Stimulated activated naive B cell treated with anti-CD40 and anti-IgM and Interleukin-4, amounts not matched to agents 10 μg/mL and 1 μg/mL and 100 μg/mL, for 72 hours (primary cell): ENCODE data around the gene LAGE3.

Source experiments
- ATAC-seq, 2 donors: fragments of 150-1000 bp; cut with Tn5 transposase; replicated peaks; 2 replicates each; pipeline ENCODE4 v1.10.0; 2021; ENCODE audit warnings: moderate library complexity in 1 of 2
- DNase-seq: peaks from one replicate; pipeline ENCODE4 v3.0.0; 2021
- H3K27ac Mint-ChIP-seq: one replicate; pipeline ENCODE4 v1.8.0; 2022; ENCODE audit warnings: mild to moderate bottlenecking, mixed read lengths
- H3K27me3 Mint-ChIP-seq, 2 donors: one replicate each; pipeline ENCODE4 v1.8.0; 2022; ENCODE audit warnings: mixed read lengths in 2 of 2
- H3K36me3 Mint-ChIP-seq, 2 donors: one replicate each; pipeline ENCODE4 v1.8.0; 2022; ENCODE audit warnings: mixed read lengths in 2 of 2, mild to moderate bottlenecking in 1 of 2
- H3K4me1 Mint-ChIP-seq, 2 donors: one replicate each; pipeline ENCODE4 v1.8.0; 2022; ENCODE audit warnings: mixed read lengths in 2 of 2, mild to moderate bottlenecking in 1 of 2
- H3K4me3 Mint-ChIP-seq, 2 donors: one replicate each; pipeline ENCODE4 v1.8.0; 2022; ENCODE audit warnings: mild to moderate bottlenecking in 2 of 2, mixed read lengths in 2 of 2, moderate library complexity in 1 of 2
- H3K9me3 Mint-ChIP-seq, 2 donors: one replicate each; pipeline ENCODE4 v1.8.0; 2022; ENCODE audit warnings: mixed read lengths in 2 of 2, mild to moderate bottlenecking in 1 of 2

LAGE3 gene

DNA sequence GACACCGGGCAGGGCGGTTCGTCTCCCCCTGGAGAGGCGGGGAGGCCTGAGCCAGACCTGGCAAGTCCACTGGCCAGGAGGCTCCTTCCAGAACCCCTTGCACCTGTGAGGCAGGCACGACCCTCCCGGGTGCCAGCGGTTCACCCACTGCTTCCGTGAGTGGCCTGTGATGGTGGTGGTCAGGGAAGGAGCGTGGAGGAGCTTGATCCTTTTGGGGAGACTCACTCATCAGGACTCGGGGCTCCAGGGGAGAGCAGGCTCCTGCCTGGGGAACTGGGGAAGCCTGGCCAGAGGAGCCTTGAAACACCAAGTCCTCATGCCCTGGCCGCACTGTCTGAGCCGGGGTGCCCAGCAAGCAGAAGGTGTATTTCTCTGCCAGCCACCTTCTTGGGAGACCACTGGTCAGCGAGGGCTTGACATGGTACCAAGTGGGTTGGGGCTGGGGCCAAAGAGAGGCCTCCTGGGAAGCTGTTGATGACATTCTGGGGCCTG, 34.3 kb downstream of the LAGE3 start:
- Mint-ChIP-seq H3K4me3 (peak overlapping the region; percentile 77 to 83), H3K27me3 (no peaks in the 10 kb centered on the region), H3K27ac (peak overlapping the region; percentile 25), H3K4me1 (peaks cover 16 to 23% of the 10 kb centered on the region in 2 donors), H3K9me3 (no peaks in the 10 kb centered on the region), H3K36me3 (peaks cover 13 to 34% of the 10 kb centered on the region in 2 donors)
- no peak for DNase-seq
- ATAC-seq: no peak

DNA sequence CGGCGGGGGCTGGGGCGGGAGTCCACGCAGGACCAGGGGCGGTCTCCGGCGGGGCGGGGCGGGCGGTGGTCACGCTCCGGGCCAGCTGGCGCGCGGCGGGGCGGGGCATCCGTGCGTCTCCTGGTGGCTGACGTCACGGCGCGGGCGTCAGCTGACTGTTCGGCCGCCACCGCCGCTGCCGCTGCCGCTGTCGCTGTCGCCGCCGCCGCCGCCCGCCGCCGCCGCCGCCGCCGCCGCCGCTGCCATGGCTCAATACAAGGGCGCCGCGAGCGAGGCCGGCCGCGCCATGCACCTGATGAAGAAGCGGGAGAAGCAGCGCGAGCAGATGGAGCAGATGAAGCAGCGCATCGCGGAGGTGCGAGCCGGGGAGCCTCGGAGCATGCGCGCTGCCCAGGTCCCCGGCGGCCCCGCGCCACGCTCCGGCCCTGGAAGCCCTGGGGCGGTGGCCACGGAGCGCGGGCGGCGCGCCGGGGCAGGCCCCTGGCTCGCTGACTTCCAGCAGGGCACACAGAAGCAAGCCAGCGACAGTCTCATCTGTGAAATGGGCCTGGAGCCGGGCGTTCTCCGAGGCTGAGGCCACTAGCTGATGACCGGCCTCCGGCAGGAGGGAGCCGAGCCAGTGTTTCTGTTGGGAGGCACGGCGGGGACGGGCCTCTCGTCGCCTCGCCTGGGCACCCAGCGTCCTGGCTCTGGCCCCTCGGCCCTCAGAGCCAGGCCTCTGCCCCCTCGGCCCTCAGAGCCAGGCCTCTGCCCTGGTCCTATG, 34.9 kb downstream of the LAGE3 start, which contains the start of gene FAM50A:
FAM50A (plus strand) TSS at position 150 of the 763 bp plus-strand sequence; CDS start at position 245, 95 bp downstream.
- H3K27me3 Mint-ChIP-seq: no peaks in the 10 kb centered on the region
- peak within 1 kb of the TSS; percentile 88 for H3K27ac Mint-ChIP-seq
- ATAC-seq (peak; percentile 88 to 96), DNase-seq (peak; percentile 57)
- H3K4me1 Mint-ChIP-seq: peaks cover 16 to 23% of the 10 kb centered on the region in 2 donors
- H3K9me3 Mint-ChIP-seq: no peaks in the 10 kb centered on the region
- peaks cover 12 to 34% of the 10 kb centered on the region in 2 donors for H3K36me3 Mint-ChIP-seq
- peak within 1 kb of the TSS; percentile 81 to 83 for H3K4me3 Mint-ChIP-seq

GRCh38 chrX:154443479-154443910, 35.6 kb downstream of the LAGE3 start:
- Mint-ChIP-seq H3K4me3 (peak overlapping the region; percentile 80 to 81), H3K4me1 (peaks cover 16 to 23% of the 10 kb centered on the region in 2 donors), H3K27me3 (no peaks in the 10 kb centered on the region), H3K27ac (peak overlapping the region; percentile 86), H3K36me3 (peaks cover 11 to 35% of the 10 kb centered on the region in 2 donors), H3K9me3 (no peaks in the 10 kb centered on the region)
- DNase-seq (no peak), ATAC-seq (peak; percentile 4 to 24)

DNA sequence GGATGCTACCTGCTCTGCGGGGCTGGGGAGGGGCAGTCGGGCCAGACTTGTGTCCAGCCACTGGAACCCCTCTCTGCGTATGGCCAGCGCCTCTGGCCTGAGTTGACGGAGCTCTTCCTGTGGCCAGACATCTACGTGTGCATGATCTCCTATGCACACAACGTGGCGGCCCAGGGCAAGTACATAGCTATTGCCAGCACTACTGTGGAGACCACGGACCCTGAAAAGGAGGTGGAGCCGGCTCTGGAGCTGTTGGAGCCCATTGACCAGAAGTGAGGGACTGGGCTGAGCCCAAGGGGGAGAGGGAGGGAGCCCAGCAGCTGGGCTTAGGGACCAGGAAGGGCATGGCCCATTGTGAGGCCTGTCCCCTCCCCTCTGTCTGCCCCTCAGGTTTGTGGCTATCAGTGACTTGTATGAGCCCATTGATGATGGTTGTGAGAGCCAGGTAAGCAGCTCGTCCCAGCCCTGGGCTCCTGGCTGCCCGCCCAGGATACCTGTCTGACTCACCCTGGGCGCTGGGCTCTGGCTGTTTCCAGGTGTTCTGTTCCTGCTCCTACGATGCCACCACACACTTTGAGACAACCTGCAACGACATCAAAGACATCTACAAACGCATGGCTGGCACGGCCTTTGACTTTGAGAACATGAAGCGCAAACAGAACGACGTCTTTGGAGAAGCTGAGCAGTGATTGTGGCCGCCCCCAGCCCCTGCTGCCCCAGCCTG, 36.9 kb downstream of the LAGE3 start:
- Mint-ChIP-seq H3K27me3 (no peaks in the 10 kb centered on the region), H3K36me3 (peaks cover 9 to 34% of the 10 kb centered on the region in 2 donors), H3K4me1 (peaks cover 13 to 20% of the 10 kb centered on the region in 2 donors), H3K4me3 (no peak overlapping the region), H3K27ac (no peak overlapping the region), H3K9me3 (peaks cover 0 to 4% of the 10 kb centered on the region in 2 donors)
- DNase-seq (no peak), ATAC-seq (no peak)

DNA sequence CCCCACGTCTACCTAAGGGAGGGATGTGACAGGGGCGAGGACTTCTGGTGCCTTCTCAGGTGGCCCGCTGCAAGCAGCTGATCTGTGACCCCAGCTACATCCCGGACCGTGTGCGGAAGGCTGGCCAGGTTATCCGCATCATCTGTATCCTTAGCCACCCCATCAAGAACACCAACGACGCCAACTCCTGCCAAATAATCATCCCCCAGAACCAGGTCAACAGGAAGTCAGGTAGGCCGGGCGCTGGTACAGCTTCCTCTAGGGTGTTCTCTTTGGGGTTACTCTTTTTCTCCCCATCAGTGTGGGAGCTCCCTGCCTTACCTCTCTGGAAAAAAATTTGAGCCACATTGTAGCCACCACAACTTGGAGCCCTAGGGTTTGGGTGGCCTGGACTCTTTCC, 37.5 kb downstream of the LAGE3 start:
- H3K4me1 Mint-ChIP-seq: peaks cover 10 to 14% of the 10 kb centered on the region in 2 donors
- no peak for DNase-seq
- H3K36me3 Mint-ChIP-seq: peaks cover 6 to 29% of the 10 kb centered on the region in 2 donors
- no peak for ATAC-seq
- H3K9me3 Mint-ChIP-seq: peaks cover 0 to 4% of the 10 kb centered on the region in 2 donors
- no peak overlapping the region for H3K4me3 Mint-ChIP-seq
- H3K27me3 Mint-ChIP-seq: no peaks in the 10 kb centered on the region
- no peak overlapping the region for H3K27ac Mint-ChIP-seq

GRCh38 chrX:154440623-154441357, 38.3 kb downstream of the LAGE3 start:
- Mint-ChIP-seq H3K4me1 (peaks cover 7 to 10% of the 10 kb centered on the region in 2 donors), H3K27me3 (no peaks in the 10 kb centered on the region), H3K4me3 (no peak overlapping the region), H3K27ac (no peak overlapping the region), H3K36me3 (peaks cover 3 to 30% of the 10 kb centered on the region in 2 donors), H3K9me3 (peaks cover 0 to 4% of the 10 kb centered on the region in 2 donors)
- no peak for ATAC-seq
- DNase-seq: no peak

GRCh38 chrX:154439841-154440240, 39.2 kb downstream of the LAGE3 start:
- H3K27ac Mint-ChIP-seq: no peak overlapping the region
- peaks cover 0 to 4% of the 10 kb centered on the region in 2 donors for H3K9me3 Mint-ChIP-seq
- no peak for DNase-seq
- peaks cover 7 to 12% of the 10 kb centered on the region in 2 donors for H3K4me1 Mint-ChIP-seq
- no peak overlapping the region for H3K4me3 Mint-ChIP-seq
- H3K27me3 Mint-ChIP-seq: no peaks in the 10 kb centered on the region
- no peak for ATAC-seq
- H3K36me3 Mint-ChIP-seq: peaks cover 3 to 38% of the 10 kb centered on the region in 2 donors

- Mint-ChIP-seq H3K9me3 (peaks cover 0 to 4% of the 10 kb centered on the region in 2 donors), H3K27ac (peak overlapping the region; percentile 17), H3K4me1 (peaks cover 2 to 9% of the 10 kb centered on the region in 2 donors), H3K4me3 (peak overlapping the region; percentile 86 to 89), H3K36me3 (peaks cover 13 to 43% of the 10 kb centered on the region in 2 donors), H3K27me3 (no peaks in the 10 kb centered on the region)
- DNase-seq: no peak
- no peak for ATAC-seq
Measured at GRCh38 chrX:154437971-154438893, 40.8 kb downstream of the LAGE3 start.

DNA sequence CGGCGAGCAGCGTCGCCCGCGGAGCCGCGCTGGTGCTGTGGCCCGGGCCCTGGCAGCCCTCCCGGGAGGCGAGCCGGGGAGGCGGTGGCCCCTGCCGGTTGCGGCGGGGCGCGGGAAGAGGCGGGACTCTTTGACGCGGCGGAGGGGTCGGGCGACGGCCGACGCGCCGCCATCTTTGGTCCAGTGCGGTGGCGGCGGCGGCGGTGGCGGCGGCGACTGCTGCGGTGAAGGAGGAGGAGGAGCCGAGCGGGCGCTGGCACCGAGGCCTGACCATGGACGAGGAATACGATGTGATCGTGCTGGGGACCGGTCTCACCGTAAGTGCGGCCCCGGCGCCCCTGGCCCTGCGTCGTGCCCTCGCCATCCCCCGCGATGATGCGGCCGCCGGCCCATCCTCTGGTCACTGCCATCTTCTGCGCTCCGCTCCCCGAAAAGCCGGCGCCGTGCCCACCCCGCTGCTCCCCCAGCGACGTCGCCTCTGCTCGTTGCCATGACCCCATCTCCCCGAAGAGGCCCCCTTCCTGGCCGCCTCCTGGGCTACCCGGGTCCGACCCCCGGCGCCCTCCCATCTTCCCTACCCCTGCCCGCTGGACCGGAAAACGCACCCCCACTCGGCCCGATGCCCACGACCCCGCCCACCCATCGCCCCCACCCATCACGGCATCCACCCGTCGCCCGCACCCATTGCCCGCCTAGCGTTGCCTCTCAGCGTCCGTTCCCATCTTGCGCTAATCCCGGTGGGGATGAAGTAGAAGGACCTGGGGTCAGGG, 41.9 kb downstream of the LAGE3 start, which contains the start of gene GDI1:
GDI1 (plus strand) TSS at position 172 of the 770 bp plus-strand sequence; CDS start at position 273, 101 bp downstream.
- H3K4me3 Mint-ChIP-seq: peak within 1 kb of the TSS; percentile 86 to 89
- peak; percentile 60 to 74 for ATAC-seq
- peak within 1 kb of the TSS; percentile 94 for H3K27ac Mint-ChIP-seq
- peaks cover 13 to 50% of the 10 kb centered on the region in 2 donors for H3K36me3 Mint-ChIP-seq
- peaks cover 0 to 4% of the 10 kb centered on the region in 2 donors for H3K9me3 Mint-ChIP-seq
- H3K27me3 Mint-ChIP-seq: no peaks in the 10 kb centered on the region
- peak; percentile 42 for DNase-seq
- H3K4me1 Mint-ChIP-seq: peaks cover 4 to 10% of the 10 kb centered on the region in 2 donors

GRCh38 chrX:154436374-154436982, 42.6 kb downstream of the LAGE3 start:
- H3K9me3 Mint-ChIP-seq: peaks cover 0 to 4% of the 10 kb centered on the region in 2 donors
- peak overlapping the region; percentile 83 to 85 for H3K4me3 Mint-ChIP-seq
- DNase-seq: peak; percentile 15
- no peaks in the 10 kb centered on the region for H3K27me3 Mint-ChIP-seq
- peaks cover 8 to 14% of the 10 kb centered on the region in 2 donors for H3K4me1 Mint-ChIP-seq
- H3K27ac Mint-ChIP-seq: peak overlapping the region; percentile 94
- peak; percentile 79 to 81 for ATAC-seq
- H3K36me3 Mint-ChIP-seq: peaks cover 15 to 49% of the 10 kb centered on the region in 2 donors

DNA sequence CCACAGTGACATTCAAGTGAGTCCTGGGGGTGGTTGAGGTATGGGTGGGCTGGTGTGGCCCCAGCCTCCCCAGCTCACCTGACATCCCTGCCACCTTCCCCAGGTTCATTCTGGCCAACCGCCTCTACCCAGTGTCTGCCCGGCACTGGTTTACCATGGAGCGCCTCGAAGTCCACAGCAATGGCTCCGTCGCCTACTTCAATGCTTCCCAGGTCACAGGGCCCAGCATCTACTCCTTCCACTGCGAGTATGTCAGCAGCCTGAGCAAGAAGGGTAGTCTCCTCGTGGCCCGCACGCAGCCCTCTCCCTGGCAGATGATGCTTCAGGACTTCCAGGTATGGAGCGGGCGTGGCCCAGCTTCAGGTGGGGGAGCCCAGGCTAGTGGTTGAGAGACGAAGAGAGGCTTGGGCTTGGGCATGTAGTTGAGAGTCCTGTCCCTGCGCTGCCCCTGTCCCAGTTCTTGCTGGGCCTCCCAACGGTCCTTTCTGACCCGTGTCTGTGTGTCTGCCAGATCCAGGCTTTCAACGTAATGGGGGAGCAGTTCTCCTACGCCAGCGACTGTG, 43.8 kb downstream of the LAGE3 start:
- H3K36me3 Mint-ChIP-seq: peaks cover 20 to 46% of the 10 kb centered on the region in 2 donors
- H3K4me3 Mint-ChIP-seq: no peak overlapping the region
- no peaks in the 10 kb centered on the region for H3K27me3 Mint-ChIP-seq
- peaks cover 20 to 23% of the 10 kb centered on the region in 2 donors for H3K4me1 Mint-ChIP-seq
- no peak overlapping the region for H3K27ac Mint-ChIP-seq
- no peak for DNase-seq
- peaks cover 0 to 4% of the 10 kb centered on the region in 2 donors for H3K9me3 Mint-ChIP-seq
- no peak for ATAC-seq
